Measurements from ENCODE around the gene GIMAP8. TPM values are rescaled to one million over a fixed set of nuclear protein-coding genes. Genes with fewer than 3 reads are reported as not detected.

The GIMAP8 gene
- total RNA-seq, 2 donors from 2014 or later, result 6.6 to 9.6 TPM

- no peaks in the 10 kb centered on the region for H3K27me3 ChIP-seq
- no peak for TF ChIP-seq CTCF (IDR thresholded peaks at IDR 0.05)
- peak overlapping the region; percentile 1 to 42 for H3K27ac ChIP-seq
- H3K36me3 ChIP-seq, result no peaks in the 10 kb centered on the region
- H3K4me1 ChIP-seq, result no peaks in the 10 kb centered on the region
- DNase-seq (ENCODE audit: low spot score), result no peak
- H3K4me3 ChIP-seq, result peak overlapping the region; percentile 18 to 27
- peaks cover 0 to 1% of the 10 kb centered on the region in 2 donors for H3K9me3 ChIP-seq
Observed at GRCh38 chr7:150468241-150468640, 17.8 kb downstream of the GIMAP8 start.

GRCh38 chr7:150471886-150472285 is 21.5 kb downstream of the GIMAP8 start:
- Histone ChIP-seq H3K27me3 (no peaks in the 10 kb centered on the region), H3K4me1 (no peaks in the 10 kb centered on the region), H3K4me3 (no peak overlapping the region), H3K27ac (no peak overlapping the region), H3K9me3 (no peaks in the 10 kb centered on the region), H3K36me3 (peaks cover 7% of the 10 kb centered on the region)
- no peak for TF ChIP-seq CTCF (IDR thresholded peaks at IDR 0.05)
- DNase-seq (ENCODE audit: low spot score), result no peak

GRCh38 chr7:150473902-150474301 is 23.5 kb downstream of the GIMAP8 start:
- DNase-seq (ENCODE audit: low spot score), result no peak
- H3K4me3 ChIP-seq, result no peak overlapping the region
- peaks cover 0 to 5% of the 10 kb centered on the region in 2 donors for H3K4me1 ChIP-seq
- peaks cover 18% of the 10 kb centered on the region for H3K36me3 ChIP-seq
- no peak for TF ChIP-seq CTCF (IDR thresholded peaks at IDR 0.05)
- H3K27ac ChIP-seq, result no peak overlapping the region
- H3K27me3 ChIP-seq, result no peaks in the 10 kb centered on the region
- H3K9me3 ChIP-seq, result no peaks in the 10 kb centered on the region

GRCh38 chr7:150476285-150476684 is 25.9 kb downstream of the GIMAP8 start:
- H3K27me3 ChIP-seq, result no peaks in the 10 kb centered on the region
- peaks cover 0 to 16% of the 10 kb centered on the region in 2 donors for H3K4me1 ChIP-seq
- no peak for TF ChIP-seq CTCF (IDR thresholded peaks at IDR 0.05)
- H3K9me3 ChIP-seq, result no peaks in the 10 kb centered on the region
- H3K36me3 ChIP-seq, result peaks cover 18% of the 10 kb centered on the region
- no peak overlapping the region for H3K27ac ChIP-seq
- no peak overlapping the region for H3K4me3 ChIP-seq
- DNase-seq (ENCODE audit: low spot score), result no peak

- H3K27ac ChIP-seq, result no peak overlapping the region
- TF ChIP-seq CTCF (IDR thresholded peaks at IDR 0.05), result no peak
Observed at GRCh38 chr7:150476819-150477631, 26.6 kb downstream of the GIMAP8 start.

More at GRCh38 chr7:150476819-150477631, 26.6 kb downstream of the GIMAP8 start:
- H3K4me3 ChIP-seq, result no peak overlapping the region
- peaks cover 18% of the 10 kb centered on the region for H3K36me3 ChIP-seq
- H3K4me1 ChIP-seq, result peaks cover 0 to 16% of the 10 kb centered on the region in 2 donors
- DNase-seq (ENCODE audit: low spot score), result no peak
- no peaks in the 10 kb centered on the region for H3K27me3 ChIP-seq
- H3K9me3 ChIP-seq, result no peaks in the 10 kb centered on the region

Measured in right atrium auricular region (tissue), 2 donors.